ENCODE results near the gene LARGE1.

The LARGE1 gene

DNA sequence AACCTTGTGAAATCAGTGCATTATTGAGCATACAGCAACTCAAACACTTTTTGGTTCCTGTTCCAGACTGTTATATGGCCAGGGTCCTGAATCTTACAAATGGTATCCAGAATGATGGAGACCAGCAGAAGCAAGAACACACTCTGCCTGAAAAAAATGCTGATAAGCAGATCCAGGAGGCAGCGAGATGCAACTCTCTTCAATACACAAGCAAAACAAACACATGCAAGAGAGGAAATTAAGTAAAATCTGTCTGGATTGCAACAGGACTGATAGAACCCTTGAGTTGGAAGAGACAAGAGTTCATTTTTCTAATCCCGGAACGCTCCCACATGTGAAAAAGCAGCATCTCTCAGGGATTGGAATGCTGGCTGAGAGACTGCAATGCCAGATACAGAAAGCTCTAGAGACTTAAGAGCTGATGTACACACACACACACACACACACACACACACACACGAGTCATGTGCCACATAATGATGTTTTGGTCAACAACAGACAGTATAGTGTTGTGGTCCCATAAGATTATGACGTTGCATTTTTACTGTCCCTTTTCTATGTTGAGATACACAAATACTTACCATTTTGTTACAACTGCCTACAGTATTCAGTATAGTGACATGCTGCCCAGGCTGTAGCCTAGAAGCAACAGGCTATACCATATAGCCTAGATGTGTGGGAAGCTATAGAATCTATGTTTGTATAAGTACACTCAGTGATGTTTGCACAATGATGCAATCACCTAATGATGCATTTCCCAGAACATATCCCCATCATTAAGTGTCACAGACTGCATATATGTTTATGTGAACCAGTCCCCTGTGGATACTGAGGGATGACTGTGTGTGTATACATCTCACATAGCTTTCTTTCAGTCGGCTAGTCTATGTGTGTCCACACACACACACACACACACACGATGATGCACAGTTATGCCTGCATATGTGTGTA lies 406.6 kb downstream of the LARGE1 start:
- no peak for DNase-seq

DNA sequence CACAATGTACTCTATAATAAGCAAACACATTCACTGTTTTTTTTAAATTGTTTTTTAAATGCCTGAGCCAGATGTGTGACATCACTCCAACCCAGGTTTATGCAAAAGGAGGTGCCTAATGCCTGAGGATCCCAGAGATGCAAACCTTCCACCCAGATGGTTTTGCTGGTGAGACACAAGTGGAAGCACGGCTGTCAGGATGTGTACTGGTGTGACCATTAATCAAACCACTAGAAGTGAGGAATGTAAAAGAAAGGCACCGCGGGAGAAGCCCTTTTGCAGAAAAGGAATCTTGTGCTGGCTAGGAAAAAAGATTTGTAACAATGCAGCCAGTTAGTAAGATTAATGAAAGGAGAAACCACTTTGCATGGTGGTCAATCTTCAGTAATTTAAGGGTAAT lies 407.4 kb downstream of the LARGE1 start:
- no peak for DNase-seq

DNA sequence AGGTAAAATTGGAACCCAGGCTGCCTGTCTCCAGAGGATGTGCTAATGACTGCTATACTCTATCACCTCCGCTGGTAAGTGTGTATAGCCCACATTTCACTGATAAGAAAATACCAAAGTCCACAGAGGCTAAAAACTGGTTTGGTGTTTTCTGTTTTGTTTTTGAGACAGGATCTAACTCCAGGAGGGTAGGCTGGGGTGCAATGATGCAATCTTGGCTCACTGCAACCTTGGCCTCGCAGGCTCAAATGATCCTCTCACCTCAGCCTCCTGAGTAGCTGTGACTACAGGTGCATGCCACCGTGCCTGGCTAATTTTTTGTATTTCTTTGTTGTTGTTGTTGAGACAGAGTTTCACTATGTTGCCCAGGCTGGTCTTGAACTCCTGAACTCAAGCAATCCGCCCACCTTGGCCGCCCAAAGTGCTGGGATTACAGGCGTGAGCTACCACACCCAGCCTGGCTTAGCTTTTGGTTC lies 409.8 kb downstream of the LARGE1 start:
- DNase-seq: no peak

DNA sequence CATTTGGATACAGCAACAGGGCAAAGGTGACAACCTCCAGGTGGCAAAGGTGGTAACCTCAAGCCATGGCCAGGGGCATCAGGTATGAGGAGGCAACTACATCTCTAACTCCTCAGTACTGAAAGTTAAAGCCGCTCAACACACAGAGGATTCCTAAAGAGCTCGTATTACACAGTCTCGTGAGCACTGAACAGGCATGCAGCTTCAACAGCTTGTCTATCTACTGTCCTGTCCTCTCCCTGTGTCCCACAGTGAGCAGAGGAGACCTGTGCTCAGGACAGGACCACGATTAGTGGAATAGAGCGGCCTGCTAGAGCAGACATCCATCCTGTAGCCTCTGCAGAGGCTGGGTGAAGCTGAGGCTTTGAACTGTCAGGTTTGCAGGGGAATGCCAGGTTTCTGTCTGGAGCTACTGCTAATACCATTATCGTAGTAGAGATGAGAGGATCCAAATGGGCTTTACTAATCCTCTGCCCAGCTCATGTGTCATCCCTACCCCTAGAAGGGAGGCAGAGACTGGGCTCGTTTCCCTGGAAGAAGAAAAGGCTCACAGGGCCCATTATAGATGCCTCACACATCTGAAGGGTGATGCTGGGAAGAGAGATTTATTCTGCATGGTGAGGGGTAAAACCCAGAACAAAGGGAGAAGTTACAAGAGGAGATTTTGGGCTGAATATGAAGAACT lies 415.2 kb downstream of the LARGE1 start:
- no peak for DNase-seq

DNA sequence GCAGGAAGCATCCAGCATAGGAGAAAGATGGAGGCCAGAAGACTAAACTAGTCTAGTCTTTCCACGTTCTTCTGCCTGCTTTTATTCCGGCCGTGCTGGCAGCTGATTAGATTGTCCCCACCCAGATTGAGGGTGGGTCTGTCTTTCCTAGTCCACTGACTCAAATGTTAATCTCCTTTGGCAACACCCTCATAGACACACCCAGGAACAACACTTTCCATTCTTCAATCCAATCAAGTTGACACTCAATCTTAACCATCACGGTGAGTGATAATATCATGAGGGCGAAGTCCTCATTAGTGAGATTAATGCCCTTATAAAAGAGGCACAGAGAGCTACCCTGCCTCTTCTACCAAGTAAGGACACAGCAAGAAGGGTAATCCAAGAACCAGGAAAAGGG lies 424.2 kb downstream of the LARGE1 start:
- no peak for DNase-seq

DNA sequence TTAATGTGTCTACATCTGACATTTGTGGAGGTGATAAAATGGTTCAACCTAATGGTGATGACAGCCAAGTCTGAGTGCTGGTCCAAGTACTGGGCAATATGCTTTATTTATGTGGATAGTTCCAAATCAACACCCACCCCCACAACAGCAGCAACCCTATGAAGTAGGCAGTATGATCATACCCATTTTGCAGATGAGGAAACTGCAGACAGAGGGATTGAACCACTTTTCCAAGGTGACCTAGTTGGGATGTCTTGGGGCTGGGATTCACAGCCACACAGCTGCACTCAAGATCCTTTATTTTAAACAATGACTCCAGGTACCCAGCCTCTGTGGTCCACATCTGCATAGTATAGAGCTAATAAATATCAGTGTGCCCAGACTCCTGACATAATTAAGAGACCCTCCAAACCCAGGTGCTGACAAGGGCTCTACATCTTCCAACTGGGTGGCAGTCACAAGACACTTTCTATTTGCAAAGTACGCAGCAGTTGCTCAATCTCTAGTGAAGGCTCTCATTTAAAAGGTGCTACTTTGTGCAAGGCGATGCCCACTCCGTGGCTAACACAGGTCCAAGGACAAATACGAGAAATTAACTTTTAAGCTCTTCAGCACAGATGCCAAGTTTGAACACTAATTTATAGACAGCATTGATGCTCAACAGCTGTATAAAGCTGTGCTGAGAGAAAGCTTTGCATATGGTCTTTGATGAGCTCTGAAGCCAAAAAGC lies 426.6 kb downstream of the LARGE1 start:
- DNase-seq: no peak

DNA sequence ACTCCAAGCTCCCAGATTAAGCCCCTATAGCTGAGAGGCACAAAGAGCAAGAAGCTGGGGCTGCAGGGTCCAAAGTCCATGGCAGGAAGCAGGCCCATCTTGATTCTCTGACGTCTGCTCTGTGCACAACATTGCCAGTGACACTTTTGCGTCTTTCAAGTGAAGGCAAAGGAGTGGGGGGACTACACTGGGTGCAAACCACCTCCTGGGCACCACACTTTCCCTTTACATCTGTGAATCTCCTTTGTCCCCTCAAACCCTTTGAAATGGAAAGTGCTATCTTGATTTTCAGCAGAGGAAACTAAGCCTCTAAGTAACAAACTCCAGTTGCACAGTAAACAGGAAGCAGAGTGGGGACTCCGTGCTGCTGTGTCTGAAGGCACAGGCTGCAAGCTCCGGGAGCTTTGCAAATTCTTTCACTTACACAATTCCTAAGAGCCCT lies 428.0 kb downstream of the LARGE1 start:
- DNase-seq: no peak

DNA sequence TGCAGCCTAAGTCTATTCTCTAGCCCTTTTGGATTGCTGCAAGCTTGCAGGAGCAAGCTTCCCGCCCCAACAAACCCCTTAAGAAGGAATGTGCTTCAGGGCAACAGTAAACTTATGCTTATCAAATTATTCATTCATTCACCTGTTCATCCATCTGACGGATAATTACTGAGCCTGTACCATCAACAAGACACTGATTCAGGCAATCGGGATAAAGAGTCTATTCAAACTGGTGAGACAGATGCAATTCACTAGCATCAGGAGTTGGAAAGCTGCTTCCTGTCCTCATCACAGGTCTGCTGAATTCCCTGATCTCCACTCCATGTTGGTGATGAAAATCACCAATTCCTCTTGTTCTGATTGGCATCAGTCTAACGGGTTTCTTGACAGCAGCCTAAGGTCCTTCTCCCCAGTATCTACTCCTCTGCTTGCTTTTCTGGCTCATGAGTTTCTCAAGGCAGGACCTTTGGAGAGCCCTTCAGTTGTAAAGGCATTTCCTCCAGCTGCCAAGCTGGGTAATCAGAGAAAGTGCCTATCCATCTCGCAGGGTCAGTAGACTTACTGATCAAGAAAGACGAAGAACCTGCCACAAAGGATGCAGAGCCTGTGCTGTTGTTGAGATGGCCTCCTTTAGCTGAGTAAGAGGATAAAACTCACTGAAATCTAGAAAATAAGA lies 433.1 kb downstream of the LARGE1 start:
- no peak for DNase-seq

DNA sequence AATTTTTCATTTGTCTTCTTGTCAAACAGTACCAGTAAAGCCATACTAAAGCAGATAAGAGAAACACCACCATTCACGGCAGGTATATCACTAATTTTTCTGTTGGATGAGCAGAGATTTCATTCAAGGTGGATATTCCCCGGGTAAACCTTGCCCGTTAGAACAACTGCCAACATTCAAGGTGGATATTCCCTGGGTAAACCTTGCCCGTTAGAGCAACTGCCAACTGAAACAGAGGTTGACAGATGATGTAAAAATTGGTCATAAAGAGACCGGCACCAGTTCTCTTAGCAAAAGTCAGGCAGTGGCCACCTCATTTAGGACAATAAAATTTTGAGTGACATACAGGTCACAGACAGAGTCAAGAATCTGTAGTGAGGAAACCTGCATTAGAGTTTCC lies 438.7 kb downstream of the LARGE1 start:
- DNase-seq: no peak

DNA sequence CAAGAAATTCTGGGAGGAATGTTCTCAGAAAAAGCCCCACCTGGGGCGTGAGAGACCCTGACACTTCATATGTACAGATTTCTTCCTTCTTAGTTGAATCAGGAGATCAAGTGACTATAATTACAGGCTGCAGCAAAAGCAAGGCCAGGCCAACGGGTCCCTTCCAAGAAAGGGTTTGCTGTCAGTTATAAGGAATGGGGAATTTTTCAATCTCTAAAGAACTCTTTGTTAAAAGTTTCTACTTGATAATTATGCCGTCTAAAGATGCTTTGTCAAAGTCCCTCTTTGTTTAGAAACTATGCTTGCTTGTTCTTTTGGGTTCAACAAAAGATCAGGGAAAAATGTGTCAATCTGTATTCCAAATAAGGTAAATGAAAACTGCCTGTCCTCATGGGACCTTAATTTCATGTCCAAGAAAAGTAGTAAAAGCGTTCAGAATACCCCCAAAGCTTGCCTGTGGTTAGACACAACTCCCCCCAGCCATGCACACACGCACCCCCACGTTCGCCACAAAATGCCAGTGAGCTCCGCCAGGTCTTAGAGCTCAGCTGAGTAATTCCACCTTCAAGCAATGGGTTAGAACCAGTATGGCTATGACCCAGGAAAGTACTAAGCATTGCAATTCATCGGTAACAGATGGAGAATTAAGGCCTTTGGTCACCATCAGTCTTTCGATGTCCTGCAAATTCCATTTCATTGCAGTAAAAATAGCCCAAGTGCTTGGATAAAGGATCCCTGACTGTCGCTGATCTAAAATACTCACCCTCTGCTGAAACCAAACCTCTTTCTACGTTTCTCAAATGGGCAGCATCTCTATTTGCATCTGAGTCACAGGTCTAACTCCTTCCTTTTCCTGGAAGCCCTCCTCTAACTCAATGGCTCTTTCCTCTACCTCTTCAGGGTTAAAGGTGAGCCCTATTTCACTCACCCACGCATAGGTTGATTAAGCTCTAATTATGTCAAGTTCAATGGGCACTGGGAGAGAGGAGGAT lies 442.9 kb downstream of the LARGE1 start:
- no peak for DNase-seq

DNA sequence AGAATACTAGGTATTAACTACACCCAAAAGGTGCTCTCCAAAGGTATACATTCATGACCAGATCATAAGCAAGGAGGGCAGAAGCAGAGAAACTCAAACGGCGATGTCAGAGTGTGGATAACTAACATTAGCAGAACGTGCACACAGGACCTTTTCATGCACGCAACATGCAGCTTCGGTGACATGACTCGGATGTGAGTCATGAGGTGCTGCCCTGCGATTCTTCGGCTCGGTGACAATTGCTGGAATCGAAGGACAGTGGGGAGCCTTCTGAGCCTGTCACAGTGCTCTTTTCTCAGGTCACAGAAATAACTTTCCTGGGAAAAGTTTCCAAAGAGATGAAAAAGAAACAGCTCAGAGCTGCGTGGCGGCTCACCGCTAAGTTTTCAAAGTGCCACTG lies 443.6 kb downstream of the LARGE1 start:
- DNase-seq: no peak

DNA sequence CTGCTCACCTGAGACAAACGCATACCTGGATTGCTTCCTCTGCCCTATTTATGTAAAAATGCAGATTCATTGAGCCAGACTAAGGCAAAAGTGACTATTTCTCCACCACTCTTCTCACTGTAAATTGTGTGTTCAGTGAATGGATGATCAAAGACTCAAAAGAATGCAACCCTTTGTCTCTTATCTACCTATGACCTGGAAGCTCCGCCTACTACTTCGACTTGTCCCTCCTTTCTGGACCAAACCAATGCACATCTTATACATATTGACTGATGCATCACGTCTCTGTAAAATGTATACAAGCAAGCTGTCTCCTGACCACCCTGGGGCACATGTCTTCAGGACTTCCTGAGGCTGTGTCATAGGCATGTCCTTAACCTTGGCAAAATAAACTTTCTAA lies 444.1 kb downstream of the LARGE1 start:
- no peak for DNase-seq

DNA sequence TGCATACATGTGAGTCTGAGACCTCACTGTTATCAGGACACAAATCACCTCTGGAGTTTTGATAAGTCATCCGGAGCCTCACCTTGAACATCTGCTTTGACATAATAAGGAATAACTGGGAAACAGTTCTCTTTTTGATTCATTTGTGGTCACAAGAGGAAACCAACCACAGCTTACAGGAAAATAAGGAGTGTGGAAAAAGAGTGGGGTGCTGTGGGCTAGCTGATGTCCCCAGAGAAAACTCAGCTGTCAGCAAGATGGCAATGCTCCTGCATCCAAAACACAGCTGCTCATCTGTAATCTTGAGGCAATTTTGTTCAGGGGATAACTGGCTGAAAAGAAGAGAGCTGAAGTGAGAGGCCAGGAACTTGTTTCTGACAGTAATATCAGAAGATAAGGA lies 445.7 kb downstream of the LARGE1 start:
- no peak for DNase-seq

DNA sequence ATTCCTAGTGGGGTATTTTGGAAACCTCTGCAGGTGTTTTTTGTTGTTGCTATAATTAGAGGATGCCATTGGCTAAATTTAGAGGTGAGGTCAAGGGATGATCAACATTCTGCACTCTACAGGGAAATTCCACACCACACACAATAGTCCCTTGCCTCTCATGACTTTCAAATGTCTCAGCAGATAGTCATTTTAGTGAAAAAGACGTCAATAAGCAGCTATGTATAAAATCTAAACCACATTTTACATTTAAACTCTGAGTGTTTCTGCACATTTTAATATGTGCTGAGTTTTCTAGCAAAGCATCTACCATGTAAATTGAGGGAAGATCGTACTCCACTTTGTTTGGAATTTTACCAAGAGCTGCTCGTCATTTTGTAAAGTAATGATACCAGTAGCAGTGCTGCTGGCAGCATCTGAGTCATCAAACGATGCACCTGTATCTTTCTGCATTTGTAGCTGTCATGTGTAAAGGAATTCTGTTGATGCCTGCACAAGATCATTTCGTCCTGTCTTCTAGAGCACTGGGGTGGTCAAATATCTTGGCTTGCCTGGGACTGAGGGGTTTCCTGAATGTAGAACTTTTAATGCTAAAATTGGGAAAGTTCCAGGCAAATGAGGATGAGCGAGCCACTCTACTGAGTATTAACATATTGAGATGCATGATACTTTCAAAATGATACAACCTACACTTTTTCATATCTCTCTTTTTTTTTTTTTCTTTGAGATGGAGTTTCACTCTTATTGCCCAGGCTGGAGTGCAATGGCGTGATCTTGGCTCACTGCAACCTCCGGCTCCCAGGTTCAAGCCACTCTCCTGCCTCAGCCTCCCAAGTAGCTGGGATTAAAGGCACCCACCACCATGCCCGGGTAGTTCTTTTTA lies 447.6 kb downstream of the LARGE1 start:
- no peak for DNase-seq

DNA sequence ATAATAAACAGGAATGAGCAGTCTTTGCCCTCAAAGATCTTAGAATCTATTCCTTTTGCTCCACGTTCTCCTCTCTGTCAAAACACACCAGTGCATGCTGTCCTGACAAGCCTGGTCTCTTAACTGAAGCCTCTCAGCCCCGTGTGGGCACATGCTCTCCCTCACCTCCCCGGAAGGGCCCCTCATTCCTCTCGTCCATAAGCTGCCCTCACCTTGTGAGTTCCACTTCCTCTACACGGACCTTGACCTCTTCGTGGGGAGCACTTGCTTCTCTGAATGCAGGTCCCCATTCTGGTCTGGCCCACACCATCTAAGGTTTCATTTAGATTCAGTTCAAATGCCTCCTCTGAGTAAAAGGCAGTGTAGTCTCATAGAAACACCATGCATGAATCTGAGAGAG lies 449.8 kb downstream of the LARGE1 start:
- no peak for DNase-seq

DNA sequence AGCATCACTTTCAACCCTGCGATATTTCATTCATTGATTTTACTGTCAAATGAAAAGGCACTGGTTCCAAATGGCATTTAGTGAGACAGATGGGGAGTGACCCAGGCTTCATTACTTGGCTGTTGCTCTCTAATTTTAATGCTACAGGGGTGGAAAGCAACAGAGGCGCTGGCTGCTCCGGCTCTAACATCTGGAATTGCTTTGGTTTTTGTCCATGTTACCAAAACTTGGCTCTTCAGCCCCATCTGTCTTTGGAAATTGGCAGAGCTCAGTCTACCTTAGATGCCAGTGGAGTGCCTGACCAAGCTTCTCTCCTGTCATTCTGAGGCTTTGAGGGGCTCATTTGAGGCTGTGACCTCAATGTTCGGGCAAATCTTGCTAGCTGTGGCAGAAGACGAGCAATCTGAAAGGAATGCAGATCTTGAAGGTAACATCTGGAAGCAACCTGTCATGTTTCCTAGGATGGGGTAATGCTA lies 452.6 kb downstream of the LARGE1 start:
- no peak for DNase-seq

DNA sequence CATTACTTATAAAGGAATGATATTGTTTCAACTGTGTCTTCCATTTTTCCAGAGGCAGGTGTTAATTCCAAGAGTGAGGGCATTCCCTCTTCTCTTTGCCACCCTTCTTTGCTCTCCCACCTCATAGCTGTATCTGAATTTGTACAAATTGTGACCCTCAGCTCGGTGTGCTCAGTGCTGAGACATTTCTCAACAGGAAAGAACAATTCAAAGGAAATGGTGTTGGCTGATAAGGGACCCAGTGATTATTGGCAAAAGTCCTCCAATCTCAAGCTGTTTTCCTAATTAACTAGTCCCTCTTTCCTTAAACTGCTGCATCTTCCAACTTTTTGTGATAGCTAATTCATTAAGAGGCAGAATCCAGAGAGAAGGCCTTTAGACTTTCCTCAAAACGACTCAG lies 453.2 kb downstream of the LARGE1 start:
- no peak for DNase-seq

DNA sequence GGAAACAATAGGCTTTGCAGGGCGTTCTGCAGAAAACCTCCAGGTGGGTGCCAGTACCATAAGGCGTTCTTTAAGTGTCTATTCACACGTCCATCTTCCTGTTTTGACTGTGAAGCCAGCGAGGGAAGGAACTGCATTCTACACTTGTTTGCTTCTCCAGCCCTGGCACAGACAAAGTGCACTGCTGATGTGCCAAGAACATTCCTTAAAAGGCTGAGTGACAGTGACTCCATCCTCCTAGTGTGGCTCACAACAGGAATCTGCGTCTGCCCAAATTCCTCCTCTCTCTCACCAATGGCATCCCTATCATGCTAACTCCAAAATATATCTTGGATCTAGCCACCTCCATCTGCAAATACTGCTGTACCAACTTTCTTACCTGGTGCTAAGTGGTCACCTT lies 454.7 kb downstream of the LARGE1 start:
- DNase-seq: no peak

DNA sequence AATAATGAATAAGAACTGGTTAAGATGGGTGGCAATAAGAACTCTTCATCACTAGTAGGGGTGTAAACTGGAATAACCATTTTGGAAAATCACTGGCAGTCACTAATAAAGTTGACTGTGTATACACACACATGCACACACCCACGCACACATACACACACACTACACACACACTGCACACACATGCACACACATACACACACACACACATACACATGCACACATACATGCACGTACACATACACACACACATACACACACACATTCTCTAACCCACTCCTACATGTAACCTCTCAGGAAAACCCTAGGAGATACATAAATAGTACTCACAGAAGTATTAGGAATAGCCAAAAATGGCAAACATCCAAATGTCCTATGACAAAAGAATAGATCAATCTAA lies 455.6 kb downstream of the LARGE1 start:
- no peak for DNase-seq

DNA sequence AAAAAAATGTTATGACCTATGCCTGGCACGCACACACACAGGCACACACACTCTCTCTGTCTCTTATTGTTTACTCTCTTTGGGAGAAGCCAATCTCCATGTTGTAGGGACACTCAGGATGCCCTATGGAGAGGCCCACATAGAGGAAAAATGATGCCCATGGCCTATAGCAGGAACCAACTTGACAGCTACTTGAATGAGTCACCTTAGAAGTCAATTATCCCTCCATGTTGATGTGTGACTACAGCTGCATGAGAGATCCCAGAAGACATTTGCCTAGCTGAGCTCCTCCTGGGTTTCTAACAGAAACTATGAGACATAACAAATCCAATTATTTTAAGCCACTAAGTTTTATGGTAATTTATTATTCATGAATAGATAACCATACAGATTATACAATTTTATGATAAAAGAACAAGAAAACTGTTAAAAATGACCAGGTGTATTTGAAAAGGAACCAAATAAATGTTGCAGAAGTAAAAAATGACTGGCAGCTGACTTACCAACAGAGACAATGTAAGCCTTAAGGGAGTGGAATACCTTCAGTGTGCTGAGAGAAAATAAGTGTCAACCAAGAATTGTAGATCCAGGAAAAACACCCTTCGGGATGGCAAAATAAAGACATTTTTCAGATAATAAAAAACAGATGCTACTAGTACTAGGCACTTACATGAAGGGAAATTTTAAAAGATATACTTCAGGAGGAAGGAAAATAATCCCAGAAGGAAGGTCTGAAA lies 458.4 kb downstream of the LARGE1 start:
- no peak for DNase-seq
